OCI-LY3 (cell line): ENCODE measurements around the gene MAGI2.

Experiments
- CTCF ChIP-seq: fragments of 200-600, 300-600 bp; sonication (generic); IDR thresholded peaks from 2 replicates; pipeline ENCODE4 v1.5.1; 2014; ENCODE audit warnings: antibody characterized with exemption, low read length, low read depth
- EZH2phosphoT487 ChIP-seq: fragments of 200-600 bp; shearing (Covaris generic); IDR thresholded peaks from 2 replicates; pipeline ENCODE4 v1.6.1; 2018; ENCODE audit warnings: antibody characterized with exemption, mixed run types, low read depth

GRCh38 chr7:78232806-78233205 lies 1220.7 kb downstream of the MAGI2 start:
- TF ChIP-seq CTCF, result no peak
- no peak for TF ChIP-seq EZH2phosphoT487
